HUES48 (cell line): Measurements from ENCODE around the gene POU2F2.
"Not testable (repeated sequence)": the region's sequence is repeated elsewhere in the genome, so short reads cannot be mapped to it uniquely, and the experiment has no call there.

Experiments
- H3K27ac ChIP-seq: one replicate; pipeline ENCODE4 v1.7.0; 2013; ENCODE audit warnings: low read depth, low read length, inconsistent platforms
- H3K27me3 ChIP-seq: 2 replicates; pipeline ENCODE4 v1.6.1; 2013; ENCODE audit warnings: mild to moderate bottlenecking, low read length; ENCODE audit not compliant: control insufficient read depth, insufficient read depth
- H3K36me3 ChIP-seq: 2 replicates; pipeline ENCODE4 v1.6.1; 2013; ENCODE audit warnings: low read length; ENCODE audit not compliant: control insufficient read depth, insufficient read depth
- H3K4me1 ChIP-seq: 2 replicates; pipeline ENCODE4 v1.6.1; 2013; ENCODE audit warnings: mild to moderate bottlenecking, low read length; ENCODE audit not compliant: control insufficient read depth, insufficient read depth
- H3K4me3 ChIP-seq: 2 replicates; pipeline ENCODE4 v1.5.1; 2013; ENCODE audit warnings: mild to moderate bottlenecking, low read depth, low read length
- H3K9ac ChIP-seq: 2 replicates; pipeline ENCODE4 v1.6.1; 2013; ENCODE audit warnings: mild to moderate bottlenecking, low read depth, low read length, moderate library complexity
- H3K9me3 ChIP-seq: 2 replicates; pipeline ENCODE4 v1.6.1; 2013; ENCODE audit warnings: low read length; ENCODE audit not compliant: control insufficient read depth, insufficient read depth

POU2F2 gene

GRCh38 chr19:42051166-42052115 lies 80.8 kb downstream of the POU2F2 start:
- H3K27ac ChIP-seq = no peak overlapping the region
- no peaks in the 10 kb centered on the region for H3K4me1 ChIP-seq
- peaks cover 68% of the 10 kb centered on the region for H3K36me3 ChIP-seq

DNA sequence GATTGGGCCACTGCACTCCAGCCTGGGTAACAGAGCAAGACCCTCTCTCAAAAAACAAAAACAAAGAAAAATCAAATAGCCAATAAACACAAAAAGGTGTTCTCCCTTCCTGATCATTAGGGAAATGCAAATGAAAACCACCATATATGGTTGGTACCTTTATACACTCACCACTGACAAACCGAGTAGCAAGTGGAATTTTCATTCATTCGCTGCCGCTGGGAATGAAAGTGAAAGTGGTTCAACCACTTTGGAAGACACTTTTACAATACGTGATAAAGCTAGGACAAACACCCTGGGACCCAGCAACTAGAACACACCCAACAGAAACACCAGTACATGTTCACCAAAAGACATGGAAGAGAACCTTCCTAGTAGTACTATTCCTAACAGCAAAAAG lies 83.3 kb downstream of the POU2F2 start:
- peaks cover 71% of the 10 kb centered on the region for H3K36me3 ChIP-seq
- no peaks in the 10 kb centered on the region for H3K4me1 ChIP-seq
- H3K9ac ChIP-seq = no peak overlapping the region
- H3K27ac ChIP-seq = no peak overlapping the region
- no peaks in the 10 kb centered on the region for H3K27me3 ChIP-seq
- H3K4me3 ChIP-seq = no peak overlapping the region
- H3K9me3 ChIP-seq = no peaks in the 10 kb centered on the region

More at GRCh38 chr19:42051166-42052115, 80.8 kb downstream of the POU2F2 start:
- no peak overlapping the region for H3K9ac ChIP-seq
- no peak overlapping the region for H3K4me3 ChIP-seq
- H3K27me3 ChIP-seq = no peaks in the 10 kb centered on the region
- no peaks in the 10 kb centered on the region for H3K9me3 ChIP-seq

DNA sequence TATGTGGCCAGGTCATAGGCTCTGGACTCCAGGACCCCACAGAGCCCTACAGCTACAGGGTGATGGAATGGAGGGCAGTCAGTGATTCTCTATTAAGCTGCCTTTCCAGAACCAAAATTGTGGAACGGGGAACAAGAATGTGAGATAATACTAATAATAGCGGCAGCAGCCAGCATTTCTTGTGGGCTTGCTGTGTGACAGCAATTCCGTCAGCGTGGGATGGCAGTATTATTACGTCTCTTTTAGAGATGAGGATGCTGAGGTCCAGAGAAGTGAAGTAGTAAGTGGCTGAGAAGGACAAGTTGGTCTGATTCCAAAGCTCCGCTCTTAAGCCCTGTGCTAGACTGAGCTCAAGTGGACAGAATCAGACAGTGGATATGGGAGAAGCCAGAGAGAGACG lies 86.7 kb downstream of the POU2F2 start:
- Histone ChIP-seq H3K27ac (no peak overlapping the region), H3K36me3 (peaks cover 69% of the 10 kb centered on the region), H3K9me3 (no peaks in the 10 kb centered on the region), H3K9ac (no peak overlapping the region), H3K27me3 (no peaks in the 10 kb centered on the region), H3K4me3 (no peak overlapping the region), H3K4me1 (no peaks in the 10 kb centered on the region)

GRCh38 chr19:42042455-42043170 lies 89.6 kb downstream of the POU2F2 start:
- no peaks in the 10 kb centered on the region for H3K9me3 ChIP-seq
- no peak overlapping the region for H3K27ac ChIP-seq
- H3K36me3 ChIP-seq = peaks cover 83% of the 10 kb centered on the region
- H3K4me1 ChIP-seq = no peaks in the 10 kb centered on the region
- H3K9ac ChIP-seq = no peak overlapping the region
- no peaks in the 10 kb centered on the region for H3K27me3 ChIP-seq
- no peak overlapping the region for H3K4me3 ChIP-seq

DNA sequence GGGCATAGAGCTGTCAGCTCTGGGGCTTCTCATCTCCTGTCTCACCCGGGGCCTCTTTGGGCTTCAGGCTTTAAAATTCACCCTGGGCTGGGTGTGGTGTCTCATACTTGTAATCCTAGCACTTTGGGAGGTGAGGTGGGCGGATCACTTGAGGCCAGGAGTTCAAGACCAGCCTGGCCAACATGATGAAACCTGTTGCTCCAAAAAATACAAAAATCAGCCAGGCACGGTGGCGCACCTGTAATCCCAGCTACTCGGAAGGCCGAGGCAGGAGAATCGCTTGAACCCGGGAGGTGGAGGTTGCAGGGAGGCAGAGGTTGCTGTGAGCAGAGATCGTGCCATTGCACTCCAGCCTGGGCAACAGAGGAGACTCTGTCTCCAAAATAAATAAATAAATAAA lies 91.8 kb downstream of the POU2F2 start:
- H3K4me3 ChIP-seq, H3K9ac ChIP-seq, H3K27me3 ChIP-seq, H3K9me3 ChIP-seq, H3K4me1 ChIP-seq, H3K27ac ChIP-seq: not testable (repeated sequence)
- peaks cover 72% of the 10 kb centered on the region for H3K36me3 ChIP-seq

GRCh38 chr19:42040031-42040430 lies 92.2 kb downstream of the POU2F2 start:
- H3K9me3 ChIP-seq = no peaks in the 10 kb centered on the region
- H3K27ac ChIP-seq = no peak overlapping the region
- H3K4me1 ChIP-seq = no peaks in the 10 kb centered on the region
- H3K4me3 ChIP-seq = no peak overlapping the region
- peaks cover 67% of the 10 kb centered on the region for H3K36me3 ChIP-seq
- H3K27me3 ChIP-seq = no peaks in the 10 kb centered on the region
- H3K9ac ChIP-seq = no peak overlapping the region

GRCh38 chr19:42038666-42039065 lies 93.6 kb downstream of the POU2F2 start:
- Histone ChIP-seq H3K27ac (no peak overlapping the region), H3K9me3 (no peaks in the 10 kb centered on the region), H3K4me1 (no peaks in the 10 kb centered on the region), H3K36me3 (peaks cover 55% of the 10 kb centered on the region), H3K9ac (no peak overlapping the region), H3K27me3 (no peaks in the 10 kb centered on the region), H3K4me3 (no peak overlapping the region)

DNA sequence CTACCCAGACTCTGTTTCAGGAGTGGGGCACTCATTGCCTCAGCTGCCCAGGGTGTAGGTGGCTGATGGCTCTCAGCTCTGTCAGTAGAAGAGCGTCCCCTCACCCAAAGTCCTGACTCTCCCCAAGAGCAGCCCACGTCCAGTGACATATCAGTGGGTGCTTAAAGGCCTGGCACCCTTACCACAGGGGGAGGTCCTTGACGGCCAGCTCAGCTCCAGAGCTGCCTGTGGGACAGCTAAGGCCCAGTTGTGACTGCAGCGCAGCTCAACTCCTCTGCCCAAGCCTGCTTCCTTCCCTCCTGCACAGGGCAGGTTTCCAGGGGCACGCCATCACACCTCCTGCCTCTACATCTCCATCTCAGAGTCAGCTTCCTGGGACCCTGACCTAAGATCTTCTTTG lies 94.6 kb downstream of the POU2F2 start:
- Histone ChIP-seq H3K4me1 (peaks cover 2% of the 10 kb centered on the region; the same call in 1 of the 2 replicates), H3K27me3 (no peaks in the 10 kb centered on the region), H3K9me3 (no peaks in the 10 kb centered on the region), H3K27ac (no peak overlapping the region), H3K36me3 (peaks cover 46% of the 10 kb centered on the region), H3K4me3 (no peak overlapping the region), H3K9ac (no peak overlapping the region)
